ENCODE data around the gene NUTM1.
"Not testable (repeated sequence)": the region's sequence is repeated elsewhere in the genome, so short reads cannot be mapped to it uniquely, and the experiment has no call there.

Gene NUTM1

DNA sequence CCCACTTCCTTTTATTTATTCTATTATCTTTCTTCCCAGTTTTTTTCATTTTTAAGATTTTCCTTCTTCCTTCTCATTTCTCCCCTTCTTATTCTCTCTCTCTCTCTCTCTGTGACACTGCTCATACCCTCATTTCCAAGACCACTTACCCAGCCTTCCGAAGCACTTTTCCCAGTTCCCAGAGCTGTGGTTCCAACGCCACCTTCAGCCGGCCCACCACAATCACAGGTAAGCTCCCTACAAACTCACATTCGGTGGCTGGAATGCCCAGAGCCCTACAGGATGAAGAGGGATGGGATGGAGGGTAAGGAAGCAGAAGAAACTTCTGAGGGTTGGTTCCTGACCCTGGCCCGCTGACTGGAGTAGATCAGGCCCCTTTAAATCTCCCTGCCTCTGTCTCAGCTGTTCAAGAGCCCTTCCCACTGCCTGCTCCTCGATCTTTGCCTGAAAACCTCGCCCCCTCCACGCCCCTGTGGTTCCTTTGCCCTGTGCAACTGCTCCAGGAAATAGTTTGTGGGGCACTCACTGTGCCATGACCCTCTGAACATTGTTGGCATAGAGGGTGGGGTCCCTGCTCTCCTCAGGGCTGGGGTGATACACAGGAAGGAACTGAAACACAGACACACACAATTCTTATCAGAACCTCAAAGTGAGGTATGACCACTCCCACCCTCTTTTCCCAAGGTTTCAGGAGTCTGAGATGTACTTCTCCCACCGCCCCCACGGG, 19.1 kb downstream of the NUTM1 start:
- no peak for DNase-seq

DNA sequence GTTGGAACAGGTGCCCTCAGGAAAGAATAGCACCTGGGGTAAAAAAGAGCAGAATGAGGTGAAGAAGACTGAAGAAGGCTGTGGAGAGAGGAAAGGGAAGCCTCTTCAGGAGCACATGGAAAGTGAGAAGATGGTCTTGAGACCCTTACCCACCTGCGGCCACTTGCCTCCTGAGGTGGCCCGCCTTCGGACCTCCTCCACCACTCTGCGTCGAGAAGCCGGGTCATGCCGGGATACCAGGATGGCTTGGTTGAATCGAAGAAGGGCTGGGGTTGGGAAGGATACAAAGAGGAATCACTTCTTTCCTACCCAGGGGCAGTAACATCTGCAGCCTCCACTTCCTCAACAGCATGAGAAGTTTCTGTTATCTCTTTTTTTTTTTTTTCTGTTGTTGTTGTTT, 20.9 kb downstream of the NUTM1 start:
- DNase-seq, result no peak

DNA sequence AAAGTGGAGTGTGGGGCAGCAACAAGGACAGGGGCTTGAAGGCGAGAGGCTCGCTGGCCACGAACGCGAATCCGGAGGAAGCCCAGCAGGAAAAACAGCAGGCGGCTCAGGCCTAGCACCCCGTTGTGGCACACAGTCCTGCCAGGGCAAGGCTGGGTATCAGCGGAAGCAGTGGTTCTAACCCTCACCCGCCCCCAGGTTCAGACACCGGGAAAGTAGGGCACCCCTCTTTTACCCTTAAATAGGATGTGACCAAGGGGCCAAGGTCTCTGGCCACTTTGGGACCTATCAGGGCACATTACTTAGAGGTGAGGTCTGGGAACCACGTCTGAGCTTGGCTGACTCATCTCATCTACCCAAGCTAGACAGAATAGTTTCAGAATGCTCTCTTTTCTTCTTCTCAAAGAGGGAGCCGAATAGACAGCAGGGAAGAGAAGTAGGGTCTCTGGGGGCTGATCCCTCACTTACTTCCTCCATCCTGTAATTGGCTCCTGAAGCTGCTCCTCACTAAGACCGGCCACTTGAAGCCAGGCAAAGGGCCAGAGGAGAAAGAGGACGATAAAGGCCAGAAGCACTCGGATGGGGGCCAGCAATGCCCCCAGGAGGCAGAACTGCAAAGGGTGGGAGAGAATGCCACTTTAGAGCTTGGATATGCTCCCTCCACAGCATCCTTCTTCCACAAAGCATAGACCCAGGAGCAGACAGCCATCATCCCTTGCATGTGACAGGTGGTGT, 22.1 kb downstream of the NUTM1 start:
- DNase-seq, result peak in 5 of 56 donors; percentile 3 to 18 (median 5)

DNA sequence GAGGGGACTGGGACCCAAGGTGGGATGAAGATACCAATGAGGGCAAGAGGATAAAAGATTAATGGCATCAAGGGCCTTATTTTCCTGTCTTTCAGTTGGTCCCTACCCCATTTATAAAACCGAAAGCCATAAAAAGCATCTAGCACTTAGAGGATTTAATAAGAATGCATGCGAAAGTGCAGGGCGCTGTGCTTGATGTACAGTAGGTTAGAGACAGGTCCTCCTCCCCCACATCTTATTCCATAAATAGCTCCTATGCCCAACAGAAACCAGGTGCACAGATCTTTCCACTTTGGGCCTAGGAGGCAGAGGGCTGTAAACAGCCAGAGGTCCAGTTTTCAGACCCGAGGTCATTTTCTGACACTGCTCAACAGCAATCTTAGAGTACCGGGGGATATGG, 22.7 kb downstream of the NUTM1 start:
- peak in 6 of 56 donors; percentile 37 to 51 (median 44) for DNase-seq

DNA sequence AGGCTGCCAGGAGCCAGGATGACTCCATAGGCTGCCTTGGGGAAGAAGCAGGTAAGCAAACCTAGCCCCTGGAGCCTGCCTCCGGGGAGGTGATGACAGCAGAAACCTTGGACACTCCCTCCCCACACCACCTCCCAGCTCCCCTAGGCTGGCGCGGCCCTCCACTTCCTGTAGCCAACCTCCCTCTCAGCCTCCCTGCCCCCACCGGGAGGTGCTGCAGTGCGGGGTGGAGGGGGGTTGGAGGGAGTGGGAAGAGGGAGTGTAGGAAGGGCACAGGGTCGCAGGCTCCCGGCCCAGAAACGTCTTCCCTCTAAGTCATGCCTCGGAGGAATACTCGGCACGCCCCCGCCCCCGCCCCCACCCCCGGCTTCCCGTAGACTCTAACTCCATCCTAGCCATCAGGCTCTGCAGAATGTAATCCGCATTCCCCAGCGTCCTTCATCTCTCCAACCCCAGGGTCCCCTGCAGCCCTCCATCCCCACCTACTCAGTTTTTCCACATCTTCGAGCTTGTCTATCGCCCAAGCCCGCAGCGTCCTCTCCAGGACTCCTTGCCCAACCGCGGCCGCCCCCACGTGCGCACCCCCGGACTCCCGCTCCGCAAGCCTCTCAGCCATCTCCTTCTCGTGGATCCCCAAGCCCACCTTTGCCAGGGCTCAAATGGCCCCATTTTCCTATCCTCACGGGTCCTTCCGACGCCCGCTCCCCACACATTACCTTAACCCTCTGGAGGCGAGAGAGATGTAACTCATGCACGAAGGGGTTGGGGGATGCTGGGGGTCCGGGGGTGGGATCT, 23.4 kb downstream of the NUTM1 start:
- DNase-seq, result peak in 46 of 56 donors; percentile 9 to 72 (median 39)

DNA sequence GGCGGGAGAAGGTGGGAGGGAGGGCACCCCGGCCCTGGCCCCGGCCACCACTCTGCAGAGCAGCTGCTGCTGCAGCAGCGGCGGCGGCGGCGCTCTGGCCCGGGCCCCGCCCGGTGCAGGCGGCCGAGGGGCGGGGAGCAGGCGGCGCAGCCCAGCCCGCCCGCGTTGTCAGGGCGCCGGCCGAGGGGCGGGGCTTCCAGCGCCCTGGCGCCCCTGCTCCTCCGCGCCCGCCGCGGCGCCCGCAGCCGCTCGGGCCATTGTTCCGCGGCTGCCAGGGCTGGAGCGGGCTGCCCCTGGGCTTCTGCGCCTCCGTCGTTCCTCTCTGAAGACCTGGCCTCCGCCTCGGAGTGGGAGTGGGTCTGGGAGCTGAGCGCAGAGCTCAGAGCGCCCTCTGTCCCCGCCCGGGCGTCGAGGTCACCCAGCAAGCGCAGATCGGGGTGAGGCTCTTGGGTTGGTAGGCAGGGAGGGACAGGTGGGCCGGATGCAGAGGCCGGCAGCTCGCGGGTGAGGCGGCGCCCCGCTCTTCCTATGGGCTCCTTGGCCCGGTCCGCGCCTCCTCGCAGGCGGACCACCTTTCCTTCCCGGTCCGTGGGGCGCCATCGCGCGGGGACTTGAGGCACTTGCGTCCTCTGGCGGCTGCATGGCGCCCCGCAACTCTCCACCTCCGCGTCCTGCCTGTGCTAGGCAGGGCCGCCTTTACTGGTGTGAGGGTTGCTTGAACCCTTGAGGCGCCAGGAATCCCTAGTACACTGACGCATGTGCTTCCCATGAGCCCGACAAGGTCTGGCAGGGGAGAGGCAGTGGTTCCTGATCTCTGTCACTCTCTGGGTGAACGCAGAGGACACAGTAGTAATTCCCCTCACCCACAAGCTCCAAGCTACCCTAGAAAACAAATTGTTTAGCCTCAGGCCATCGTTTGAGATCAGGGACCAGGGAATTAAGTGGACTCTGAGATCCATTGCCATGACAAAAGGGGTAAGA, 24.3 kb downstream of the NUTM1 start, which contains the start of gene LPCAT4:
TSS of gene LPCAT4 (minus strand) at position 96 of the 981 bp plus-strand sequence. CDS start 96 bp downstream, outside the sequence.
- peak in 55 of 56 donors; percentile 11 to 94 (median 82) for DNase-seq

DNA sequence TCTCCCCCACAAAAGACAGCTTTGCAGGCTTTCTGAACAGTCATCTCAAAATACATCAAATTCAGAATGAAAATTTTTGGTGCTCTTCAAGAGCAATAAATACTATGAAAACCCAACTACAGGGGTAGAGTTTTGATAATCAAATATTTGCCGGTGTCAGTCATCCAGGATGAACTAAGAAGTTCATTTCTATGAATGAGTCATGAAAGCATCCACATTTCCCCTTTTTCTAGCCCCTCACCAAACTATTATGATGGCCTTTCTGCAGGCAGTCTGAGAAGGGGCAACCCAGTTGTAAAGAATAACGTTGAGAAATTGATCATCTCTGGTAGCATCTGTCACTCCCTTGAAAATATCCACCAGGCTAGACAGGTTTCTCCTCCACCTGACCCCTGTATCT, 27.0 kb downstream of the NUTM1 start:
- DNase-seq, result no peak

DNA sequence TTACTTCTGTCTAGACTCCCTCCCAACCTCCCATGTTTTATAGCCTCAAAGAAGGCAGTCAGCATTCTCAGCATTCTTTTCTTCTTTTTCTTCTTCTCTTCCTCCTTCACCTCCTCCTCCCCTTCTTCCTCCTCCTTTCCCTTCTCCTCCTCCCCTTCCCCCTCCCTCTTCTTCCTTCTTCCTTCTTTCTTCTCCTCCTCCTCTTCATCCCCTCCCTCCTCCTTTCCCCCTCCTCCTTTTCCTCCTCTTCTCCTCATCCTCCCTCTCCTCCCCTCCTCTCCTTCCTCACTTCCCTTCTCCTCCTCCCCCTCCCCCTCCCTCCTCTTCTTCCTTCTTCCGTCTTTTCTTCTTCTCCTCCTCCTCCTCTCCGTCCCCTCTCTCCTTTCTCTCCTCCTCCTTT, 27.5 kb downstream of the NUTM1 start:
- no peak for DNase-seq

DNA sequence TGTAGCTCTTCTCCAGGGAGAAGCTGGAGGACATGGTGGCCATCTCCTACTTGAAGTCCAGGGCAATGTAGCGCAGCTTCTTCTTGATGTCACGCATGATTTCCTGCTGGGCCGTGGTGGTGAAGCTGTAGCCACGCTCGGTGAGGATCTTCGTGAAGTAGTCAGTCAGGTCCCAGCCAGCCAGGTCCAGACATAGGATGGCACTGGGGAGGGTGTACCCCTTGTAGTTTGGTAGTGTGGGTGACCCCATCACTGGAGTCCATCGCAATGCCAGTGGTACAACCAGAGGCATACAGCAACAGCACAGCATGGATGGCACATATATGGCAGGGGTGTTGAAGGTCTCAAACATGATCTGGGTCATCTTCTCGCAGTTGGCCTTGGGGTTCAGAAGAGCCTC, 30.8 kb downstream of the NUTM1 start:
- DNase-seq, result no peak

DNA sequence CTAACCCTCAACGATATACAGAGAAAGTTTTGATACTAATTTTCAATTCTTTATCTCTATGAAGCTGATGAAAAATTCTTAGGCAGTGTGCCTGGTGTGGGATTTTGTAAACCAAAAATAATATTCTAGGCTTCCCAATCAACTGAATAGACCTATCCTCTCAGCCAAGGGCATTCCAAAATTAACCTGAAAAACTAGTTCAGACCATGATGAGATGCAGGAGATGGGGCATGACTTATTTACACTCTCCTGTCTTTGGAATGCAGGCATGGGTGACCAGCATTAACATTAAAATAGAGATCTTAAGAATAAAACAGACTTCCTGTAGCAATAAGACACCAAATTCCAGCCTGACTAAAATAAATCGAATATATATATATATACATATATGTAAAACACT, 31.7 kb downstream of the NUTM1 start:
- DNase-seq, result no peak

DNA sequence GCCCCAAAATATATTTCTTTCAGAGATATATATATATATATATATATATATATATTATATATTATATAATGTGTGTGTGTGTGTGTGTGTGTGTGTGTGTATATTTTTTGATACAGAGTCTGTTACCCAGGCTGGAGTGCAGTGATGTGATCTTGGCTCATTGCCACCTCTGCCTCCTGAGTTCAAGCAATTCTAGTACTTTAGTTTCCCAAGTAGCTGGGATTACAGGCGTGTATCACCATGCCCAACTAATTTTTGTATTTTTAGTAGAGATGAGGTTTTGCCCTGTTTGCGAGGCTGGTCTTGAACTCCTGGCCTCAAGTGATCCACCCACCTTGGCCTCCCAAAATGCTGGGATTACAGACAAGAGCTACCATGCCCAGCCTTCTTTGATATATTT, 32.4 kb downstream of the NUTM1 start:
- DNase-seq, result not testable (repeated sequence)

DNA sequence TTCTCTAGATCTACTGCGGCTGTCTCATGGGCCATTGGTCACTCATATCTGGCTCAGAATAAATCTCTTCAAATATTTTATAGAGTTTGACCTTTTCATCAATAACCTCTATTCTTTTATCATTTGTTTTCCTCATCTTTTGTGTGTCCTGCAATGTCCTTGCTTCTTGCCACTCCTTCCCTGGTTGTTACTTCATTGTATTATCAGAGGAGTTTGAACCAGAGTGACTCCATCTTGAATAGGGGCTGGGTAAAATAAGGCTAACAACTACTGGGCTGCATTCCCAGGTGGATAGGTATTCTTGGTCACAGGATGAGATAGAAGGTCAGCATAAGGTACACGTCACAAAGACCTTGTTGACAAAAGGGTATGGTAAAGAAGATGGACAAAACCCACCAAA, 33.7 kb downstream of the NUTM1 start:
- DNase-seq, result no peak

DNA sequence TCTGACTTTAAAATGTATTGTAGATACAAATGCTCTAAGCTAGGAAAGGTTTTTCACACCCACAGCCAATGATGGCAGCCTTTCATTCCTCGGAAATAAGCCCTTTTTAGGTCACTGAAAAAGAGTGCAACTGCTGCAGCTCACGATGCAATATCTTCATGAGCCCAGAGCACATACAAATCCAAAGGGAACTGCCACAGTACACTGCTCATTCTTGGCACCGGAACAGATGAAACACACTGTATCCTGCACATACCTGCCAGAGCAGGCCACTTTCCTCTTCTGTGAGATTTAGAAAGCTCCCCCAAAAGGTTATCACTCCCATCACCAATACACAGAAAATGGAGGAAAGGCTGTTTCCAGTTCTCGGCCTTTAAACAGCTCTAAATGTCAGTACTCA, 37.4 kb downstream of the NUTM1 start:
- DNase-seq, result not testable (repeated sequence)

DNA sequence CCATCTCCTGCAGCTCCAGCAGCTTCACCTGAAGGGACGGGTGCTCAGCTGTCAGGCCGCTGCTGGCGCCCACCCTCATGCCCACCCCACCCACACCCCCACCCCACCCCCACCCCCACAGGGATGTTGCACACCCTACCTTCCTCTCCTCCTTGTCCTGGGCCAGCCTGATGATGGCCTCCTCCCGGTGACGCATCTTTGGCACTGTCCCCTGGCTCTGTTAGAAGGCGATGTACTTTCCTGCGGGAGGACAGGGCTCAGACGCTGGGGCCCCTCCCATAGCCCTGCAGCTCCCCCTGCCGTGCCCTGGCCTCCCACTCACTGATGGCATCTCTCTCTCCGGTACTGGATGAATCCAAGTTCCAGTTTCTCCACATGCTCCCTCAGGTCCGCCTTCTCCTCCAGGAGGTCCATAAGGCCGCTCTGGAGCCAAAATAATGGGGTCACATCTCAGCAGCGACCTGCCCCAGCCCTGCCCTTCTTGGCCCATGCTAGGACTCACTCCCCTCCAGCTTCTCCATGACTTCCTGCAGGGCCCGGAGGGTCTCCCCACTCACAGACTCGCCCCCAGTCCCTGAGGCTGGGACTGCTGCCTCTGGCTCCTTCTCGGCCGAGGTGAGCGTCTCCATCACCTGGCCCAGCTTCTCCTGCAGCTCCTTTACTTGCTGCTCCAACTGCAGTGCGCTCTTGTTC, 38.9 kb downstream of the NUTM1 start:
- not testable (repeated sequence) for DNase-seq

DNA sequence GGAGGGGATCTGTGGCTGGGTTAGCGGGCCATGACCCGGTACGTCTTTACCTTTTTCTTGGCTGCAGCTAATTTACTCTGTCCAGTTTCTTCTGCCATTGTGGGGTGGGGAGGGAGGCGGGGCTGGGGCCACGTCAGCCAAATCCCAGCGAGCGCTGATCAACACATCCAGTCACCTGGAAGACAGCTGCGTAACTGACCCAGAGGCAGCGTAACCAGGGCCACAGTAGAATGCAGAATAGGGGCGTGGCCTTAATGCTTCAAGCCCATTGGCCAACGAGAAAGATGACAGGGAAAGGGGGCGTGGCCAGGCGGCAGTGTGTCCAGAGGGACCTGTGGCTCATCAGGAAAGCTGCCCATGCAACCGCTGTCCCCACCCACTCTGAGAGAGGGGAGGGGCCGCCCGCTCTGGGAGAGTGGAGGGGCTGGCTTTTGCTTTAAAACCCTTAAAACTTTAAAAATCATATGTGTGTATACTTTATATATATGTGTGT, 46.5 kb downstream of the NUTM1 start:
- not testable (repeated sequence) for DNase-seq

DNA sequence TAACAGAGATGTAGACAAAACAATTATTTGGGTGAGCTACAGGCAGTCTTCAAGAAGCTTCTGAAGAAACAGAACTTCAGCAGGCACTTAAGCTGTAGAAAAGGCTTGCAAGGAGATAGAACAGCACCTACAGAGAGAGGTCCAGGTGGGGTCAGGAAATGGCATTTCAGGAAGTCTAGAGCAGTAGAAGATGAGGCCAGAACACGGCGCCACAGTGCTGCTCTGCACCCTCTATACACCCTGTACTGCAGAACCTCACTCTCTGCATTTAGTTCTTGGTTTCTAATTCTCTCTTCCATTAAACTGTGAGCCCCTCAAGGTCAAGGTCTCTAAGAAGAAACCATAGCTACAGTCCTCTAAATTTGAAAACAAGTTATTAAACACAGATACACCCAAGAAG, 49.9 kb downstream of the NUTM1 start:
- not testable (repeated sequence) for DNase-seq

DNA sequence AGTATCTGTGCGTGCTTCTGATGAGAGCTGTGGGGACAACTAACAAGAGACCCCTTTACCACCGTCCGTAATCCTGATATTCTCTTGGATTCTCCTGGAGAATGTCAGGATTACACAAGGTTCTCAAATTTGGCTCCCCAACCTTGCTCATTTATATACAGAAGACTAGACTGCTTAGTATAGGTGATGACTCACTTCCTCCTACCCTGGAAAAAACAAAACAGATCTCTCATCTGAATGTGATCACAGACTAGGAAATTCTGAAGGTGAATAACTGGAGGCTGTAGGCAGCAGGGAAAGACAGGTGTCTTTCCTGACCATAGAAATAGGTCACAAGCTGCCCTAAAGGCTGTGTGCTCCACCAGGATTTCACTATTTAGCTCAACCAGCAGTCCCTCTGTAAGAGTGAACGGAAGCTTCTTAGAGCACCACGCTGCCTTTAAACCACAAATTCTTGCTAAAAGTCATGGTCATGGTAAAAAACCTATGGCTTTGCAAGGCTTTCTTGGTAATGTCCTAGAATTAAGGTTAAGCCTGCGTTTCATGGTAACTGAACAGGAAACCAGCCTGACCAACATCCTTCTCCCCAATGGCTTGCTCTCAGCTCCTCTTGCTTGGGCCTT, 54.6 kb downstream of the NUTM1 start:
- not testable (repeated sequence) for DNase-seq

DNA sequence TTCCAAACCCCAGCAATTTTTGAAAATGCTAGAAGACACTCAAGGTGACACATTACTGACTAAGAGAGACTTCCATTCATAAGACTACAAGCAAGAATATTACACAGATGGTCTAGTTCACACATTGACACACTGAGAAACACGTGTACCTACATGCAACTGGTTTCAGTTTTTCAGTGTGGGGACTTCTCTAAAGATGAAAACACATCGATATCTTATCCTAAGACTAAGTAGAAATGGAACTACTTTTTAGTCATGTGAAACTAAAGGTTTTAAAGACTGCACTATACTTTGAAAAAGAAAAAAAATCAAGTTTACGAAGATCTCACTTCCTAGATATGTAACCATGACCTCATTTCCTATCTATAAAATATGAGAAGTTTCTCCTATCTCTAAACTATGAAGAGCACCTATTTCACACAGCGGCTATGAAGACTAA, 60.1 kb downstream of the NUTM1 start:
- not testable (repeated sequence) for DNase-seq

DNA sequence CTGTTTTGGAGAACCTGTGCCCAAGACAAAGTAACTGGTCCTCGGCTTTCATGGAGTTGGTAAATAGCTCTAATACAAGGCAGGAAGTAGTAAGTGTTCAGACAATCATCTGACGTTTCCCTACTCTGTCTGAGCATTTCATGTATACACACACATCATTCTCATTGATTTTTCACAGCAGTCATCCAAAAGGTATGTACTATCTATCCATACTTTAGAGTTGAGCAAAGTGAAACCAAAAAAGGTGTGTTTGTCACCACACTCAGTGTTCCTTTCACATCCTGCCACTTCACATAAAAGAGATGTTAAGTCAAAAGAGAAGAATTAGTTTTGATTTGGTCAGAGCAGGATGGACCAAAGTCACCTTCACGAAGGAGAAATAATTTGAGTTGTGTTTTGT, 60.8 kb downstream of the NUTM1 start:
- not testable (repeated sequence) for DNase-seq
